OCI-LY1 (cell line): Measurements from ENCODE around the gene ANKDD1A.

Experiments
- H2AFZ ChIP-seq: fragments of 200-600 bp; sonication (generic), shearing (Covaris generic); 2 replicates; pipeline ENCODE4 v1.6.0; 2014; ENCODE audit warnings: antibody characterized with exemption, mild to moderate bottlenecking, low read length
- H3F3A ChIP-seq: fragments of 200-600 bp; sonication (generic), shearing (Covaris generic); 2 replicates; pipeline ENCODE4 v1.6.0; 2014; ENCODE audit warnings: mild to moderate bottlenecking, antibody characterized with exemption, low read length, moderate library complexity; ENCODE audit not compliant: insufficient read depth
- H3K27ac ChIP-seq: fragments of 200-600 bp; sonication (generic); 2 replicates; pipeline ENCODE4 v1.5.1; 2014; ENCODE audit warnings: low read length, mixed run types, mild to moderate bottlenecking, low read depth; ENCODE audit not compliant: poor library complexity, severe bottlenecking
- H3K27me3 ChIP-seq: fragments of 200-600 bp; sonication (generic); 2 replicates; pipeline ENCODE4 v1.6.0; 2014; ENCODE audit warnings: antibody characterized with exemption, mild to moderate bottlenecking, low read length, moderate library complexity; ENCODE audit not compliant: insufficient read depth
- H3K36me3 ChIP-seq: fragments of 200-600 bp; sonication (generic); 2 replicates; pipeline ENCODE4 v1.6.1; 2014; ENCODE audit warnings: mild to moderate bottlenecking, antibody characterized with exemption, low read length, moderate library complexity, mixed read lengths; ENCODE audit not compliant: insufficient read depth
- H3K4me1 ChIP-seq: fragments of 200-600 bp; sonication (generic); 2 replicates; pipeline ENCODE4 v1.5.1; 2014; ENCODE audit warnings: mild to moderate bottlenecking, low read length, moderate library complexity; ENCODE audit not compliant: insufficient read depth, severe bottlenecking
- H3K4me2 ChIP-seq: fragments of 200-600 bp; sonication (generic), shearing (Covaris generic); 2 replicates; pipeline ENCODE4 v1.6.1; 2014; ENCODE audit warnings: low read length
- H3K4me3 ChIP-seq: fragments of 200-600 bp; sonication (generic); 2 replicates; pipeline ENCODE4 v1.5.1; 2014; ENCODE audit warnings: low read length, low read depth, mild to moderate bottlenecking, mixed read lengths; ENCODE audit not compliant: poor library complexity, severe bottlenecking
- H3K79me2 ChIP-seq: fragments of 200-600 bp; shearing (Covaris generic); 2 replicates; pipeline ENCODE4 v1.6.1; 2016; ENCODE audit warnings: mixed run types, low read length, mixed read lengths; ENCODE audit not compliant: insufficient read depth
- H3K9ac ChIP-seq: fragments of 200-600 bp; sonication (generic), shearing (Covaris generic); 2 replicates; pipeline ENCODE4 v1.6.1; 2014; ENCODE audit warnings: mild to moderate bottlenecking, low read length, mixed read lengths
- H3K9me2 ChIP-seq: fragments of 200-600 bp; sonication (generic), shearing (Covaris generic); 2 replicates; pipeline ENCODE4 v1.6.1; 2014; ENCODE audit warnings: low read depth, mild to moderate bottlenecking, low read length, mixed read lengths
- H3K9me3 ChIP-seq: fragments of 200-600 bp; shearing (Covaris generic); 2 replicates; pipeline ENCODE4 v1.6.1; 2014; ENCODE audit warnings: low read length, mixed read lengths
- H4K20me1 ChIP-seq: fragments of 200-600 bp; sonication (generic), shearing (Covaris generic); 2 replicates; pipeline ENCODE4 v1.6.0; 2016; ENCODE audit warnings: mild to moderate bottlenecking, low read length; ENCODE audit not compliant: insufficient read depth
- CTCF ChIP-seq: fragments of 200-600 bp; sonication (generic), shearing (Covaris generic); IDR thresholded peaks from 2 replicates; pipeline ENCODE4 v1.5.1; 2017; ENCODE audit warnings: mild to moderate bottlenecking, antibody characterized with exemption, low read length, moderate library complexity, mixed read lengths
- EZH2 ChIP-seq: fragments of 200-600 bp; sonication (generic), shearing (Covaris generic); IDR thresholded peaks from 2 replicates; pipeline ENCODE4 v1.8.0; 2017; ENCODE audit warnings: borderline replicate concordance, mixed run types, mild to moderate bottlenecking, antibody characterized with exemption, low read length, moderate library complexity, mixed read lengths

The ANKDD1A gene

GRCh38 chr15:64907991-64908390, 3.7 kb upstream of the ANKDD1A start:
- Histone ChIP-seq H4K20me1 (no peaks in the 10 kb centered on the region), H3K27me3 (no peaks in the 10 kb centered on the region)

DNA sequence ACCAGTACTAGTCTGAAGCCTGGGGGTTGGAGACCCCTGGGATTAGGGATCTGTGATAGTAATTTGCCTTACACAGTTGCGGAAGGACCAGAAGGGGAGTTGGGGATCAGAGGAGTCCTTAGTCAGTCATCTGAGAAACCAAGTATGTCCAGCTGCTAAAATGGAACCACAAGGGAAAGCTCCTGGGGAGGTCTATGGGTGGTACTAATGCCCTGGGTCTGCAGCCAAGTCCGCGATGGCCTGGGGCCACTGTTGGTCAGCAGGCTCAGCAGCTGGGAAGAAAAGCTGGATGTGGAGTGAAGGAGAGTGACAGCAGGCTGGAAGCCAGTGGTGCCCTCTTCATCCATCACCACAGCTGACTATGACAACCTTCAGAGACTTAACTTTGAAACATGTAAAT, 2.2 kb upstream of the ANKDD1A start:
- Histone ChIP-seq H3K4me1 (peaks cover 9% of the 10 kb centered on the region), H3K27me3 (no peaks in the 10 kb centered on the region), H4K20me1 (no peaks in the 10 kb centered on the region), H3K79me2 (no peaks in the 10 kb centered on the region), H3K36me3 (no peaks in the 10 kb centered on the region), H3K9ac (no peak overlapping the region), H3K9me3 (no peaks in the 10 kb centered on the region), H3K4me3 (no peak overlapping the region), H3K9me2 (no peaks in the 10 kb centered on the region), H3K27ac (no peak overlapping the region), H3K4me2 (no peak overlapping the region), H3F3A (no peaks in the 10 kb centered on the region), H2AFZ (no peak overlapping the region)
- no peak for TF ChIP-seq CTCF
- TF ChIP-seq EZH2, result no peak

More at GRCh38 chr15:64907991-64908390, 3.7 kb upstream of the ANKDD1A start:
- no peaks in the 10 kb centered on the region for H3K9me3 ChIP-seq
- no peak overlapping the region for H3K9ac ChIP-seq
- no peak overlapping the region for H3K27ac ChIP-seq
- no peak overlapping the region for H3K4me3 ChIP-seq
- no peak overlapping the region for H2AFZ ChIP-seq
- peaks cover 15% of the 10 kb centered on the region for H3K4me1 ChIP-seq
- no peaks in the 10 kb centered on the region for H3K36me3 ChIP-seq
- no peaks in the 10 kb centered on the region for H3F3A ChIP-seq
- H3K79me2 ChIP-seq, result no peaks in the 10 kb centered on the region
- TF ChIP-seq CTCF (no peak), EZH2 (no peak)
- no peaks in the 10 kb centered on the region for H3K9me2 ChIP-seq
- no peak overlapping the region for H3K4me2 ChIP-seq

- Histone ChIP-seq H3K9me3 (no peaks in the 10 kb centered on the region), H3K27me3 (no peaks in the 10 kb centered on the region), H3K4me1 (no peaks in the 10 kb centered on the region), H3K4me2 (peak overlapping the region; percentile 49; the same call in 1 of the 2 replicates), H3F3A (no peaks in the 10 kb centered on the region), H3K79me2 (no peaks in the 10 kb centered on the region), H3K4me3 (peak overlapping the region; percentile 45), H3K9me2 (no peaks in the 10 kb centered on the region), H3K9ac (no peak overlapping the region), H2AFZ (no peak overlapping the region), H3K27ac (no peak overlapping the region), H4K20me1 (no peaks in the 10 kb centered on the region), H3K36me3 (no peaks in the 10 kb centered on the region)
- TF ChIP-seq CTCF (no peak), EZH2 (no peak)
Measured at GRCh38 chr15:64912379-64913325, 950 bp downstream of the ANKDD1A start.
